HFFc6 (cell line): Measurements from ENCODE around the gene ODAD3. TPM values are rescaled to one million over a fixed set of nuclear protein-coding genes. Genes with fewer than 3 reads are reported as not detected.
"Not testable (repeated sequence)": the region's sequence is repeated elsewhere in the genome, so short reads cannot be mapped to it uniquely, and the experiment has no call there.

Experiments
- DNase-seq: peaks from one replicate; pipeline ENCODE4 v3.0.0-alpha.2; 2018
- H3K27ac Mint-ChIP-seq: 2 replicates; pipeline ENCODE4 v1.8.0; 2020; ENCODE audit warnings: mild to moderate bottlenecking, mixed read lengths
- H3K27me3 Mint-ChIP-seq: 2 replicates; pipeline ENCODE4 v1.8.0; 2021; ENCODE audit warnings: mild to moderate bottlenecking, moderate library complexity, mixed read lengths; ENCODE audit not compliant: insufficient read depth
- H3K36me3 Mint-ChIP-seq: 2 replicates; pipeline ENCODE4 v1.8.0; 2021; ENCODE audit warnings: low read depth, mixed read lengths
- H3K4me1 Mint-ChIP-seq: 2 replicates; pipeline ENCODE4 v1.8.0; 2020; ENCODE audit warnings: low read depth, mixed read lengths
- H3K4me3 Mint-ChIP-seq: 2 replicates; pipeline ENCODE4 v1.8.0; 2020; ENCODE audit warnings: mild to moderate bottlenecking, moderate library complexity, mixed read lengths
- H3K9me3 Mint-ChIP-seq: 2 replicates; pipeline ENCODE4 v1.8.0; 2020; ENCODE audit warnings: mild to moderate bottlenecking, mixed read lengths
- total RNA-seq, 6 experiments: library from RNA; stranded (reverse); fragmentation: NEBNext Ultra II Directional; extraction: Animal tissue kit (Norgen Biotek cat#: 25700); gene quantifications; 2 replicates in 1 of 6; 3 replicates in 5 of 6; pipeline ENCODE4 v1.2.3, GENCODE V29; 2021
- TF ChIP-seq, protein P1 (sequence below): fragments of 200-600 bp; sonication (generic); IDR thresholded peaks from 2 replicates; pipeline ENCODE4 v1.5.0; 2021; ENCODE audit warnings: antibody characterized with exemption, mild to moderate bottlenecking

The ODAD3 gene
- total RNA-seq, 6 experiments from 2014 or later, result 0.16 to 1.1 (median 0.60) TPM; not detected in 1

DNA sequence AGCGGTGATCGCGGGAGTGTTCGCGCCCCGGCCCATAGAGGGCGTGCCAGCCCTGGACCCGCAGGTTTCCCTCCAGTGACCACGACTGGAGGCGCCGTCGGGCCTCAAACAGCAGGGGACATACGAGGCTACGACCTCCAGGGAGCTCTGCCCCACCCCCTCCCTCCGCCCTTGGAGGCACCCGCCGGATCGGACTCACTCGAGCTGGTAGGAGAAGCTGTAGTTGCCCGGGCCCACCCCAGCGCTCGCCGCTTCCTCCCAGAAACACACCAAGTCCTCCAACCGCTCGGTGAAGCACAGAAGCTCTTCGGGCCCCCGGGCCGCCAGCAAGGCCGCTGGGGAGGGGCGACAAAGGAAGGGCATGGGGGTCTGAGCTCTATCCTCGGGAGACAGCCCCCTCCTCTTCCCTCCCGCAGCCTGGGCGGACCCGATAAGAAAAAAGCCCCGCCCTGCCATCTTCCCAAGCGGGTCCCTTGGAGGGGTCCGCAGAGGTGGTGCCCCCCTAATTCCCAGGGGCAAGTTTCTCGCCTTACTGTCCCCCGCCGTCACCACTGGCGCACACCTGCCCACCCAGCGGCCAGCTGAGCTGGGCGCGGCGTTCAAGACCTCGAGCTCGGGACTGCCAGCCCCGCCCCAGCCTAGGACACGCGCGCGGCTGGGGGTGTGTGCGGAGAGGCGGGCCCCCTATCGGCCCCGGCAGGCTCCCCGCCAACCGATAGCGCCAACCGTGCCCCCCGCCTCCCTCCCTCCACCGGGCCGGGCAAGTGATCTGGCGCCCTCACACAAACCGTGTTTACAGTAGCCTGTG is 51.8 kb downstream of the ODAD3 start:
- H3K27ac Mint-ChIP-seq, result peak overlapping the region; percentile 69
- no peaks in the 10 kb centered on the region for H3K9me3 Mint-ChIP-seq
- H3K27me3 Mint-ChIP-seq, result no peaks in the 10 kb centered on the region
- no peaks in the 10 kb centered on the region for H3K36me3 Mint-ChIP-seq
- H3K4me3 Mint-ChIP-seq, result peak overlapping the region; percentile 90
- H3K4me1 Mint-ChIP-seq, result peaks cover 34% of the 10 kb centered on the region
- peak; percentile 15 for DNase-seq
- TF ChIP-seq, protein P1, sequence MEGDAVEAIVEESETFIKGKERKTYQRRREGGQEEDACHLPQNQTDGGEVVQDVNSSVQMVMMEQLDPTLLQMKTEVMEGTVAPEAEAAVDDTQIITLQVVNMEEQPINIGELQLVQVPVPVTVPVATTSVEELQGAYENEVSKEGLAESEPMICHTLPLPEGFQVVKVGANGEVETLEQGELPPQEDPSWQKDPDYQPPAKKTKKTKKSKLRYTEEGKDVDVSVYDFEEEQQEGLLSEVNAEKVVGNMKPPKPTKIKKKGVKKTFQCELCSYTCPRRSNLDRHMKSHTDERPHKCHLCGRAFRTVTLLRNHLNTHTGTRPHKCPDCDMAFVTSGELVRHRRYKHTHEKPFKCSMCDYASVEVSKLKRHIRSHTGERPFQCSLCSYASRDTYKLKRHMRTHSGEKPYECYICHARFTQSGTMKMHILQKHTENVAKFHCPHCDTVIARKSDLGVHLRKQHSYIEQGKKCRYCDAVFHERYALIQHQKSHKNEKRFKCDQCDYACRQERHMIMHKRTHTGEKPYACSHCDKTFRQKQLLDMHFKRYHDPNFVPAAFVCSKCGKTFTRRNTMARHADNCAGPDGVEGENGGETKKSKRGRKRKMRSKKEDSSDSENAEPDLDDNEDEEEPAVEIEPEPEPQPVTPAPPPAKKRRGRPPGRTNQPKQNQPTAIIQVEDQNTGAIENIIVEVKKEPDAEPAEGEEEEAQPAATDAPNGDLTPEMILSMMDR, result peak; percentile 79

DNA sequence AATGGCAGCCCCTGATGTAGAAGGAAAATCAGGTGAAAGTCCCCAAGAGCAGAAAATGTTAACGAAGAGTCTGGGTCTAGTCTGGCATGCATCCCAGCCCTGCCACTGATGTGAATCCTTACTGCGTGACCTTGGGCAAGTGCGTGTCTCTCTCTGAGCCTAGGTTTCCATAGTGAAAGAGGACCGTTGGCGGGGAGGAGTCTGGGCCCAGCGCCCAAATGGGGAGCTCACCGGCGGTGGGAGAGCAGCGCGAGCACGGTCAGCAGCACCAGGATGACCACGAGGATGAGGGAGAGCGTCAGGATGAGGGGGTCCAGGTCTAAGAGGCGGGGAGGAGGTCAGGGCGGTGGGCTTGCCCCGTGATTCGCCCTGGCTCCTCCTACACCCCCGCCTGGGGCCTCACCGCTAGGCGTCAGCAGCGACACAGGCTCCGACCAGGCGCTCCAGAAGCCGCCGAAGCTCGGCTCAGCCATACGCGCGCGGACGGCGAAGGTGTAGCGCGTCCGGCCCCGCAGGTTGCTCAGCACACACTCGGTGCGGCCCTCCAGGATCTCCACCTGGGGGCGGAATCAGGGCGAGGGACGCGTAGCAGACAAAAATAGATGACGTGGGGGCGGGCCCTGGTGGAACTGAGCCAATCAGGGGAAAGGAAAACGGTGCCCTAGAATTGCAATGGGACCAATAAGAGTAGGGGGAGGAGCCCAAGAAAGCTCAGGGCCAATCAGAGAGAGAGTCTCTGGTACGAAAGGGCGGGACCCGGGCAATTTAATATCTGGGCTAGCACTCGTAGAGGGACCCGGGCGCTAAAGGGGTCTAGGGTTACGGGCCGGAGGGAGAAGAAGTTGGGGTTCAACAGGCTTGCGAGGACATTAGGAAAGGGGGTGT is 54.0 kb downstream of the ODAD3 start:
- TF ChIP-seq, protein P1, result peak; percentile 83
- Mint-ChIP-seq H3K27me3 (no peaks in the 10 kb centered on the region; the same call in 1 of the 2 replicates), H3K4me1 (peaks cover 54% of the 10 kb centered on the region), H3K9me3 (no peaks in the 10 kb centered on the region), H3K36me3 (no peaks in the 10 kb centered on the region; the same call in 1 of the 2 replicates), H3K4me3 (peak overlapping the region; percentile 90), H3K27ac (peak overlapping the region; percentile 94)
- DNase-seq, result peak; percentile 97

DNA sequence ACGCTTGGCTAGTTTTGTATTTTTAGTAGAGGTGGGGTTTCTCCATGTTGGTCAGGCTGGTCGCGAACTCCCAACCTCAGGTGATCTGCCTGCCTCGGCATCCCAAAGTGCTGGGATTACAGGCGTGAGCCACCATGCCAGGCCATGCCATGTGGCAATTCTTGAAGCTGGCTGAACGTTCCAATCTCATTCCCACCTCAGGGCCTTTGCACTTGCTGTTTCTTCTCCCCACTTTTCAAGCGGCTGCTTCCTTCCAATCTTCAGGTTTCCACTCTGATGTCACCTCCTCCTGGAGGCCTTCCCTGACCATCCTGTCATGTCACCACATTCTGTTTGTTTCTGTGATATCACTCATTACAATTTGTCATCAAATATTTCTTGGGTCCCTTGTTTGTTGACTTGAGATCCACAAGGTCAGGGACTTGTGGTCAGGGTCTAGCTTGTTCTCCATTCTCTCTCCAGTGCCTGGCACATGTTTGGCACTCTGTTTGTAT is 55.0 kb downstream of the ODAD3 start:
- H3K4me1 Mint-ChIP-seq, result peaks cover 54% of the 10 kb centered on the region
- H3K9me3 Mint-ChIP-seq, result no peaks in the 10 kb centered on the region
- TF ChIP-seq, protein P1, result no peak
- H3K27ac Mint-ChIP-seq, result peak overlapping the region; percentile 94
- H3K36me3 Mint-ChIP-seq, result no peaks in the 10 kb centered on the region; the same call in 1 of the 2 replicates
- no peaks in the 10 kb centered on the region; the same call in 1 of the 2 replicates for H3K27me3 Mint-ChIP-seq
- DNase-seq, result no peak
- H3K4me3 Mint-ChIP-seq, result peak overlapping the region; percentile 90

DNA sequence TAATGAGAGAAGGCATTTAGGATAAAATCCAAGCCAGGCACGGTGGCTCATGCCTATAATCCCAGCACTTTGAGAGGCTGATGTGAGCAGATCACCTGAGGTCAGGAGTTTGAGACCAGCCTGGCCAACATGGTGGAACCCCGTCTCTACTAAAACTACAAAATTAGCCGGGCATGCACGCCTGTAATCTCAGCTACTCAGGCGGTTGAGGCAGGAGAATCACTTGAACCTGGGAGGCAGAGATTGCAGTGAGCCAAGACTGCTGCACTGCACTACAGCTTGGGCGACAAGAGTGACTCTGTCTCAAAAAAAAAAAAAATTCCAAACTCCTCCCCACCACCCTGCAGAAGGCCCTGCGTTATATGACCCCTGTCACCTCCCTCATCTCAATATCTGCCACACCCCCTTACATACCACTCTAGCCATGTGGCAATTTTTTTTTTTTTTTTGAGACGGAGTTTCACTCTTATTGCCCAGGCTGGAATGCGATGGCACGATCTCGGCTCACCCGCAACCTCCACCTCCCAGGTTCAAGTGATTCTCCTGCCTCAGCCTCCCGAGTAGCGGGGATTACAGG is 55.6 kb downstream of the ODAD3 start:
- H3K9me3 Mint-ChIP-seq, H3K36me3 Mint-ChIP-seq, DNase-seq, H3K27me3 Mint-ChIP-seq: not testable (repeated sequence)
- H3K4me1 Mint-ChIP-seq, result peaks cover 50% of the 10 kb centered on the region
- peak overlapping the region; percentile 15; the same call in 1 of the 2 replicates for H3K4me3 Mint-ChIP-seq
- peak overlapping the region; percentile 69 for H3K27ac Mint-ChIP-seq

DNA sequence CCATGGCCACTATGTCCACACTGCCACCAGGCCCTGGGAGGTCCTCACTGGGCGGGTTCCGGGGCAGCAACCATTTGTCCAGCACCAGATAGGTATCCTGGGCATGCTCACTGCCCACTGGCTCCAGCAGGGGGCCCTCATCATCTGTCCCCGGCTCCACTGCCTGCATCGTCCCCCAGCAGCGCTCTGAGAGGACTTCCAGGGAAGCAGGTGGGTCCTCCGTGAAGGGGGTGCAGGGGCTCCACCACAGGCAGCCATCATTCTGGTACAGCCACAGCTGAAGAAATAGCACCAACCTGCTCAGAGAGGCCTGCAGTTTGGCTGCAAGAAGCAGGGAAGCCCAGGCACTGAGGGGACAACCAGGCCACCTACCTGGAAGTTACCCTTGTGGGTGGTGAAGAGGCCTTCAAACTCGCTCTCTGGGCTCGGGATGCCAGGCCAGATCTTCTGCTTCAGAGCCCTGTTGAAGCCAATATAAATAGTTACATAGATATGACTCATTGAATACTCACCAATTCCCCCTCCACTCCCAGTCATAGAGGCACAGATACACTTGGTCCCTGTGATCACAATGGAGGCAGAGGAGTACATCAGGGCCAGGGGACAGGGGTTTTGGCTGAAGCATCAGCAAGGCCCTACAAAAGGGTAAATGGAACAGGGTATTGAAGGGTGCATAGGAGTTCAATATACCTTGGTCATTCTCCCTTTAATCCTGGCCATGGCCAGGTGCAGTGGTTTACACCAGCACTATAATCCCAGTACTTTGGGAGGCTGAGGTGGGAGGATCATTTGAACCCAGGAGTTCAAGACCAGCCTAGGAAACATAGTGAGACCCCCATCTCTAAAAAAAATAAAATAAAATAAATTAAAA is 56.4 kb downstream of the ODAD3 start:
- Mint-ChIP-seq H3K4me3 (peak overlapping the region; percentile 64), H3K27ac (peak overlapping the region; percentile 94), H3K9me3 (no peaks in the 10 kb centered on the region), H3K36me3 (no peaks in the 10 kb centered on the region; the same call in 1 of the 2 replicates), H3K4me1 (peaks cover 49% of the 10 kb centered on the region), H3K27me3 (no peaks in the 10 kb centered on the region; the same call in 1 of the 2 replicates)
- DNase-seq, result peak; percentile 81
- TF ChIP-seq, protein P1, result peak; percentile 75
